Gastroesophageal sphincter (tissue), 2 donors: ENCODE measurements around the gene TMOD4.

Source experiments
- EP300 ChIP-seq: sonication (generic); formaldehyde crosslinking; IDR thresholded peaks from one replicate; pipeline ENCODE4 v1.6.1; 2017; ENCODE audit warnings: antibody characterized with exemption, mild to moderate bottlenecking
- POLR2A ChIP-seq, 2 donors: fragments of 450-650 bp; IDR thresholded peaks; one replicate each; pipeline ENCODE4 v1.6.1; 2017; ENCODE audit warnings: antibody characterized with exemption in 2 of 2, mild to moderate bottlenecking in 2 of 2, moderate library complexity in 1 of 2
- POLR2AphosphoS5 ChIP-seq: sonication (generic); formaldehyde crosslinking; IDR thresholded peaks from one replicate; pipeline ENCODE4 v1.6.1; 2017; ENCODE audit warnings: antibody characterized with exemption

DNA sequence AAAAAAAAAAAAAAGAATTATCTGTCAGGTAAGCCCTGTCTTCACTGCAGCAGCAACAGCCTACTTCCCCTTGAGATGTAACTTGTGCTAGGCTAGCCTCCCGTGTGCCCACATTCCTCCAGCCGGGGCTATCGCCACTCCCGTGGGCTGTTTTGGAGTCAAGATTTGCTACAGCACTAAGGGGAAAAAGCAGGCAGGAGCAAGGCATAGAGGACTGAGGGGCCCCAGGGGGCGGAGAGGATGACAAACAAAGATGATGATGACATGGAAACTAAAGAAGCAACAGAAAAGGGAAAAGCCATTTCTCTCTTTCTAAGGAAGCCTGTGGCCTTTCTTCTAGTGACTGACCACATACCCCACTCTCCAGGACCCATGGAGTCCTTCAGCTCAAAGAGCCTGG, 17.5 kb downstream of the TMOD4 start:
- TF ChIP-seq POLR2AphosphoS5 (no peak), EP300 (no peak), POLR2A (IDR thresholded peaks at IDR 0.05) (no peak)
